Neural crest cell (in vitro differentiated cells): ENCODE measurements around the gene HNRNPLL. TPM values are rescaled to one million over a fixed set of nuclear protein-coding genes. Genes with fewer than 3 reads are reported as not detected.

Experiments used
- DNase-seq: peaks from one replicate; pipeline ENCODE4 v3.0.0; 2021; ENCODE audit warnings: low read depth, mixed read lengths, low spot score
- H3K27ac Mint-ChIP-seq: one replicate; pipeline ENCODE4 v1.8.0; 2021; ENCODE audit warnings: mild to moderate bottlenecking, mixed read lengths; ENCODE audit not compliant: unreplicated experiment
- H3K27me3 Mint-ChIP-seq: 2 replicates; pipeline ENCODE4 v1.8.0; 2021; ENCODE audit warnings: low read depth, mild to moderate bottlenecking, mixed read lengths
- H3K36me3 Mint-ChIP-seq: 2 replicates; pipeline ENCODE4 v1.8.0; 2021; ENCODE audit warnings: low read depth, mild to moderate bottlenecking, mixed read lengths
- H3K4me1 Mint-ChIP-seq: 2 replicates; pipeline ENCODE4 v1.8.0; 2021; ENCODE audit warnings: mixed read lengths
- H3K4me3 Mint-ChIP-seq: one replicate; pipeline ENCODE4 v1.8.0; 2021; ENCODE audit warnings: mild to moderate bottlenecking, mixed read lengths
- H3K9me3 Mint-ChIP-seq: 2 replicates; pipeline ENCODE4 v1.8.0; 2021; ENCODE audit warnings: mixed read lengths
- total RNA-seq: library from RNA; stranded (reverse); gene quantifications from 2 replicates; pipeline ENCODE4 v1.2.1, GENCODE V29; 2021
- TF ChIP-seq, protein P1 (sequence below): fragments of 200-600 bp; sonication (generic); conservative IDR thresholded peaks from 2 replicates; pipeline ENCODE4 v1.5.0; 2021; ENCODE audit warnings: antibody characterized with exemption, mild to moderate bottlenecking

HNRNPLL gene
- total RNA-seq, 1 donor from 2014 or later = 79.9 TPM

DNA sequence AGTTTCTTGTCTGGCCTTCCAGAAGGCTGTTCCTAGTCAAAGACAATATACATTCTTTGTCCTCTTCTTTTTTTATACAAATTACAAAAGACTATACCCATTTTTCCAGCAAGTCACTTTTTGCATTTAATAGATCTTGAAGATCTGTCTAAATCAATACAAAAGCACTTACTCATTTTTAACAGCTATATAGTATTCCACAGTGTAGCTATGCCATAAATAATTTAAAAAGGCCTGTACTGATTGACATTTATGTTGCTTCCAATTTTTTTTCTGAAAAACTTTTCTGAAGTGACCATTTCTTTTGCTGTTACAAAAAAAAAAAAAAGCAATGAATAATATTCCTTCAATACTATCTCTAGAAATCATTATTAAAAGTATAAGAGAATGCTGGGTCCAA is 30.3 kb upstream of the HNRNPLL start:
- H3K4me1 Mint-ChIP-seq = no peaks in the 10 kb centered on the region
- no peak overlapping the region for H3K4me3 Mint-ChIP-seq
- no peak overlapping the region for H3K27ac Mint-ChIP-seq
- no peaks in the 10 kb centered on the region for H3K27me3 Mint-ChIP-seq
- H3K36me3 Mint-ChIP-seq = no peaks in the 10 kb centered on the region
- TF ChIP-seq, protein P1, sequence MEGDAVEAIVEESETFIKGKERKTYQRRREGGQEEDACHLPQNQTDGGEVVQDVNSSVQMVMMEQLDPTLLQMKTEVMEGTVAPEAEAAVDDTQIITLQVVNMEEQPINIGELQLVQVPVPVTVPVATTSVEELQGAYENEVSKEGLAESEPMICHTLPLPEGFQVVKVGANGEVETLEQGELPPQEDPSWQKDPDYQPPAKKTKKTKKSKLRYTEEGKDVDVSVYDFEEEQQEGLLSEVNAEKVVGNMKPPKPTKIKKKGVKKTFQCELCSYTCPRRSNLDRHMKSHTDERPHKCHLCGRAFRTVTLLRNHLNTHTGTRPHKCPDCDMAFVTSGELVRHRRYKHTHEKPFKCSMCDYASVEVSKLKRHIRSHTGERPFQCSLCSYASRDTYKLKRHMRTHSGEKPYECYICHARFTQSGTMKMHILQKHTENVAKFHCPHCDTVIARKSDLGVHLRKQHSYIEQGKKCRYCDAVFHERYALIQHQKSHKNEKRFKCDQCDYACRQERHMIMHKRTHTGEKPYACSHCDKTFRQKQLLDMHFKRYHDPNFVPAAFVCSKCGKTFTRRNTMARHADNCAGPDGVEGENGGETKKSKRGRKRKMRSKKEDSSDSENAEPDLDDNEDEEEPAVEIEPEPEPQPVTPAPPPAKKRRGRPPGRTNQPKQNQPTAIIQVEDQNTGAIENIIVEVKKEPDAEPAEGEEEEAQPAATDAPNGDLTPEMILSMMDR = no peak
- peaks cover 7% of the 10 kb centered on the region for H3K9me3 Mint-ChIP-seq
- no peak for DNase-seq

DNA sequence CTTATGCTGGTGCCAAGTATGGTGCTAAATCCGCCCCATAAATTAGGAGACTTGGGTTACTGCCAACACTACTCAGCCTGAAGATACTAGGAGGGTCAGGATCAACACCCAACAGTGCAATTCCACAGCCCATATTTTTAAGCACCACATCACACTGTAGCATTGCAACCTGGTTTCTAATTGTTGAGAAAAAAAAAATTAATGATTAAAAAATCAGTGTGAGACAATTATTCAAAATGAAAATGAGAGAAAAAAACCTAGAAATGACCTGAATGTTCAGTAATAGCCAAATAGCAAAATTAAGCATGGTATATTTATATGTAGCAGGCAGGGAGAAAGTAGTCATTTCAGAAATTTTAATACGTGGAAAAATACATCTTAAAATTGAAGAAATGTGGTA is 29.2 kb upstream of the HNRNPLL start:
- no peak for DNase-seq
- Mint-ChIP-seq H3K4me3 (no peak overlapping the region), H3K36me3 (no peaks in the 10 kb centered on the region), H3K4me1 (no peaks in the 10 kb centered on the region), H3K9me3 (peaks cover 6% of the 10 kb centered on the region), H3K27ac (no peak overlapping the region), H3K27me3 (no peaks in the 10 kb centered on the region)
- TF ChIP-seq, protein P1 = no peak

DNA sequence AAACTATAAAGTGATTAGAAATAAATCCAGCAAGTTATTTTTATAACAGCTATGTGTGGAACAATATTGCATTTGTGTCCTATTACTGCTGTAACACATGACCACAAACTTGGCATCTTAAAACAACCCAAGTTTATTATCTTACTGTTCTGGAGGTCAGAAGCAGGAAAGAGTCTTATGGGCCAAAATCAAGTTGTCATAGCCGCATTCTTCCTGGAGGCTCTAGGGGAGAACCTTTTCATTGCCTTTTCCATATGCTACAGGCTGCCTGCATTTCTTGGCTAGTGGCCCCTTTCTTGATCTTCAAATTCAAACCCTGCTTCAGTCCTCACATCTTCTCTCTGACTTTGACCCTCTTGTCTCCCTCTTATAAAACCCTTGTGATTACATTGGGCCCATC is 27.0 kb upstream of the HNRNPLL start:
- H3K9me3 Mint-ChIP-seq = peaks cover 3% of the 10 kb centered on the region
- no peaks in the 10 kb centered on the region for H3K36me3 Mint-ChIP-seq
- H3K27ac Mint-ChIP-seq = no peak overlapping the region
- no peaks in the 10 kb centered on the region for H3K27me3 Mint-ChIP-seq
- H3K4me1 Mint-ChIP-seq = no peaks in the 10 kb centered on the region
- TF ChIP-seq, protein P1 = no peak
- DNase-seq = no peak
- no peak overlapping the region for H3K4me3 Mint-ChIP-seq

DNA sequence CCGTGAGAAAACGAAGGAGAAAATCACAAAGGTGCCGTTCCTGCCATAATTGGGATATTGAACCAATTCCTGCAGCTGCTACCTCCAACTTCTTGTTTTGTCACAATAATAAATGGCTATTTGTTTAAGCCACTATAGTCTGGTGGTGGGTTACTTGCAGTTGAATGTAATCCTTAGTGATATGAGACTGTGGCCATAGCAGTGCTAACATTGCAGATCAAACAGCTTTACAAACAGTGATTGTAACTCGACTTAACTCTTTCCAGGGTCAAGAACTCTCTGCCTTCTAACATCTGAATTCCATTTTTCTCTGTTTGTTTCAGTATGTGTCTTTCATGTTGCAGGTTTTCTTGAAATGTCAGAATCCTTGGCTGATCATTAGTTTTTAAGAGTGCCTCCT is 24.7 kb upstream of the HNRNPLL start:
- Mint-ChIP-seq H3K4me3 (no peak overlapping the region), H3K27ac (no peak overlapping the region)

DNA sequence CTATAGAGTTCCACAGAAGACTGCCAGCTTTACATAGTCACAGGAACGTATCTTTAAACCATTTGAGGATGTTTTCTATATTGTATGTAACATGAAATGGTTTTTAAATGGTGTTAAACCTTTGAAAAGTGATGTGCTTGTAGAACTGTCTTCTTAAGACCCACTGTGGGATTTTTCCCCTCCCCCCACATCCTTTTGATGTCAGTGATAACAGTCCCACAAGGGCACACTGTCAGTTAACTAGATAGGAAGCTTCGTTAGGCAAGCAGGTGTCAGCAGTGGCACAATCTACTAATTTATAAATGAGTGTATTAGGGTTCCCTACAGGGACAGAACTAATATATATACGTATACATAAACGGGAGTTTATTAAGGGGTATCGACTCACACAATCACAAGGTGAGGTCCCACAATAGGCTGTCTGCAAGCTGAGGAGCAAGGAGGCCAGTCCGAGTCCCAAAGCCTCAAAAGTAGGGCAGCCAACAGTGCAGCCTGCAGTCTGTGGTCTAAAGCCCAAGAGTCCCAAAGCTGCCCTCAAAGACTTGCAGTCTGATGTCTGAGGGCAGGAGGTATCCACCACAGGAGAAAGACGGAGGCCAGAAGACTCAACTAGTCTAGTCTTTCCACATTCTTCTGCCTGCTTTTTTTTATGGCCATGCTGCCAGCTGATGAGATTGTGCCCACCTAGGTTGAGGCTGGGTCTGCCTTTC is 23.8 kb upstream of the HNRNPLL start:
- TF ChIP-seq, protein P1 = no peak
- Mint-ChIP-seq H3K27me3 (no peaks in the 10 kb centered on the region), H3K4me1 (no peaks in the 10 kb centered on the region), H3K4me3 (no peak overlapping the region), H3K27ac (no peak overlapping the region), H3K36me3 (no peaks in the 10 kb centered on the region), H3K9me3 (no peaks in the 10 kb centered on the region)
- DNase-seq = no peak

More for the DNA sequence above, 24.7 kb upstream of the HNRNPLL start:
- no peaks in the 10 kb centered on the region for H3K4me1 Mint-ChIP-seq
- H3K27me3 Mint-ChIP-seq = no peaks in the 10 kb centered on the region
- TF ChIP-seq, protein P1 = no peak
- no peaks in the 10 kb centered on the region for H3K36me3 Mint-ChIP-seq
- no peaks in the 10 kb centered on the region for H3K9me3 Mint-ChIP-seq
- DNase-seq = no peak
